GM12872 (cell line): ENCODE data around the gene TMC1.

Experiments
- CTCF ChIP-seq: IDR thresholded peaks from 3 replicates; pipeline ENCODE4 v1.5.1; 2011; ENCODE audit warnings: low read depth, mild to moderate bottlenecking, low read length, moderate library complexity; ENCODE audit not compliant: insufficient read depth

The TMC1 gene

GRCh38 chr9:72779614-72780013 lies 258.2 kb downstream of the TMC1 start:
- TF ChIP-seq CTCF, result no peak

GRCh38 chr9:72786948-72787347 lies 265.5 kb downstream of the TMC1 start:
- no peak for TF ChIP-seq CTCF

- no peak for TF ChIP-seq CTCF
Observed at GRCh38 chr9:72788966-72789735, 267.7 kb downstream of the TMC1 start.

DNA sequence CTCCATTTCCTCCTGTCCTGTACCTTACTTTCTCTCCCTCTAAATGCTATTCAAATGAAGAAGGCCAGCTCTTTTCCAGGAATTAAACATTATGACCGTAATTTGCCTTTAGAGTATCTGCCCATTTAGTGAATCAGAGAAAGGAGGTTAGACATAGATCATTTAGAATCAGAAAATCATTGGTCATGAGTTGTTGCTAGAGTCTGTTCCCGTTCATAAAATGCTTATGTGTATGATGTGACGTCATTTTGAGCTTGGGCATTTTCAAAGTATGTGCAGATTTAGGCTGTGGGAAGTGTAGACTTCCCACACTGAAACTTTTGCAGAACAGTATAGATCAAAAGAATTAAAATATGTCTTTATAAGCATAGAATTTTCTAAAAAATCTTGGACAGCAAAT lies 268.5 kb downstream of the TMC1 start:
- TF ChIP-seq CTCF, result no peak

- no peak for TF ChIP-seq CTCF
Observed at GRCh38 chr9:72790989-72791388, 269.6 kb downstream of the TMC1 start.

DNA sequence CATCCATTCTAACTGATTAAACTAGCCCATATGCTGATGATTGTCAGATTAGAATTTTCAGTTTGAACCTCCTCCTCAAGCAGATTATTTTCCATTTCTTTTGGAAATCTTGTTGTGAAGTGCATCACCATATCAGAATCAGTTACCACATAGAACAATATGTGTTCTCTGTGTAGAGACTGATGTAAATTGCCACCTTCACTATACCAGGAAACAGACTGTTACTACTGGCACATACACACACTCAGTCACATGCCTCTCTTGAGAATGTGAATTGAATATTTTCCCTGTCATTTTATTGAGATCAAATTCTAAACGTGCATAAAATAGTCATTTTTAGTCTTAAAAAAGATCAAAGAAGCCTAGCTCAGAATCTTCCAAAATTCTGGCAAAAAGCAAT lies 270.0 kb downstream of the TMC1 start:
- TF ChIP-seq CTCF, result no peak

DNA sequence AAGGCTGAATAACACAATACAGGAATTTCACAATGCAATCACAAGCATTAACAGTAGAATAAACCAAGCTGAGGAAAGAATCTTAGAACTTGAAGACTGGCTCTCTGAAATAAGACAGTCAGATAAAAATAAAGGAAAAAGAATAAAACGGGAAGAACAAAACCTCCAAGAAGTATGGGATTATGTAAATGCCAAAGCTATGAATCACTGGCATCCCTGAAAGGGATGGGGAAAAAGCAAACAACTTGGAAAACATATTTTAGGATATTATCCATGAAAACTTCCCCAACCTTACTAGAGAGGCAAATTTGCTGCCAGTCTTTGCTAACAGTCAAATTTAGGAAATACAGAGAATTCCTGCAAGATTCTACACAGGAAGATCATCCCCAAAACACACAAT lies 273.5 kb downstream of the TMC1 start:
- no peak for TF ChIP-seq CTCF
